Ammon's horn (tissue), 1 donor: ENCODE data around the gene CHN1.

Experiments used
- DNase-seq: peaks from one replicate; pipeline ENCODE4 v3.0.0-alpha.2; 2016; ENCODE audit warnings: low spot score

The CHN1 gene, protein sequence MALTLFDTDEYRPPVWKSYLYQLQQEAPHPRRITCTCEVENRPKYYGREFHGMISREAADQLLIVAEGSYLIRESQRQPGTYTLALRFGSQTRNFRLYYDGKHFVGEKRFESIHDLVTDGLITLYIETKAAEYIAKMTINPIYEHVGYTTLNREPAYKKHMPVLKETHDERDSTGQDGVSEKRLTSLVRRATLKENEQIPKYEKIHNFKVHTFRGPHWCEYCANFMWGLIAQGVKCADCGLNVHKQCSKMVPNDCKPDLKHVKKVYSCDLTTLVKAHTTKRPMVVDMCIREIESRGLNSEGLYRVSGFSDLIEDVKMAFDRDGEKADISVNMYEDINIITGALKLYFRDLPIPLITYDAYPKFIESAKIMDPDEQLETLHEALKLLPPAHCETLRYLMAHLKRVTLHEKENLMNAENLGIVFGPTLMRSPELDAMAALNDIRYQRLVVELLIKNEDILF

DNA sequence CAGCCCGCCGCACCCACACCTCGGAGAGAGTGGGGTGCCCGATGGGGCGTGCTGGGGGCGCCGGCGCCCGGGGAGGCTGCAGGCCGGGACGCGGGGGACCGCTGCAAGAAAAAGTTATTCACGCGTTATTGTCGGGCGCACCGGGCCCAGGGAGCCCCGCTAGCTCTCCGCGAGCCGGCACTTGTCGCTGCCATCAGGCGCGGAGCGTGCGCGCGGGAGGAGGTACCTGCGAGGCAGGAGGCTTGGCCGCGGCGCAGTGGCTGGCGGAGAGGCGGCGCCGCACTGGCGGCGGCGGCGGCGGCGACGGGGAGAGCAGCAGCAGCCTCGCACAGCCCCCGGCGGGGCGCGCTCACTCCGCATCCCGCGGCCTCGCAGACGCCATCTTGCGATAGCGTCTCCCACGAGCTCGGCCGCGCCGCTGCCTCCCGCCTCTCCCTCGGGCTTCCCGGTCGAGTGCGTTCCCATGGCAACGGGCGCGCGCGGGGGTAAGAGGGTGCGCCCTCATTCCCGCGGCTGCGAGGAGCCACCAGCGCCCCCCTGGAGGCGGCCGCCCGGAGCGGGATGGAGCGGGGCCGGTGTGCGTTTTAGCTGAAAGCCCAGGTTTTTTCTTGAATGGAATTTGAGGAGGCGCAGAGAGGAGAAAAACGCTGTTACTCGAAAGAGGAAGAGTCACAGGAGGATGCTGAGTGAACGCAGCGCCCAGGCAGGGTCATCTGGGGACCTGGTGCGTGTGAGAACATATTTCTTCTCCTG, at the start of gene CHN1:
Gene CHN1, minus strand, starts transcription at position 402 of the 753 bp plus-strand sequence. CDS start 469 bp downstream, outside the sequence.
- peak; percentile 91 for DNase-seq

DNA sequence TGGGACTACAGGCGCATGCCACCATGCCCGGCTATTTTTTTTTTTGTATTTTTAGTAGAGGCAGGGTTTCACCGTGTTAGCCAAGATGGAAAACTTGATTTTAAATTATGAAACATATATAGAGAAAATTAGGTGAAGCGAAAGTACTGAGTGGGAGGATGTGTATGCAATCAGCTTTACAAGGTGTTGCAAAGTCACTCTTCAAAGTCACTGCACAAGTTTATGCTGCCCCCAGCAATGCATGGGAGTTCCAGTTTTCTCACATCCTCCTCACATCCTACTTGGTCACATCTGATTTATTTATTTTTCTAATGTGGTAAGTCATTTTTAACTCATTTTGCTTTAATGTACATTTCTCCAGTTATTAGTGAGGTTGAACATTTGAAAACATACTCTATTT, 49.2 kb upstream of the CHN1 start:
- DNase-seq: no peak

DNA sequence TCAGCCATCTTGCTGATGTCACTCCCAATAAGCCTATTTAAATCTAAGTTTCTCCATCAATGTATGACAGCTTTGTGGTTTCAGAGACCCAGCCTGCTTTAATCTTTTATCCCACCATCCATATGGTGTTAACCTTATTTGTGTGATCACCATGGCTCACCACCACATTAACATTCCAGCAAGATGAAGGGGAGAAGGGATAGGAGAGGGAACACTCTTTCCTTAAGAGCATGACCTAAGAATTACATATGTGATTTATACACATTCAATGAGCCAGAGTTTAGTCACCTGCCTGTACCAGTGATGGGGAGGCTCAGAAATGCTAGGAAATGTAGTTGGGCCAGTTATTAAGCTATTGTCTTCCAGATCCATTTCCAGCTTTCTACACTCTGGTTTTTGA, 44.5 kb upstream of the CHN1 start:
- DNase-seq: no peak

DNA sequence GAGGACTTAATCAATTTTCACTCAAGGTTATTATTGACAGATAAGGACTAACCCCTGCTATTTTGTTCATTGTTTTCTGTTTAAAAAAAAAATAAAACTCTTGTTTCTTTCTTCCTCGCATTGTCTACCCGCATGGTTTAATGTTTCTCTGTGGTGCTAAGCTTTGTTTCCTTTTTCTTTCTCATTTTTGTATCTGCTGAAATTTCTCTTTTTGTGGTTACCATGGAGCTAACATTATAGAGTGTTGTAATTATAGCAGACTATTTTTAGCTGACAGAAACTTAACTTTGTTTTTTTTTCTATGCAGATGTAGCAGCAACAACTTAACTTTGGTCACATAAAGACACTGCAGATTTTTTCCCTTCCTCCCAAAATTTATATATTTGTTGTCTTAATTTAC, 43.1 kb upstream of the CHN1 start:
- no peak for DNase-seq

DNA sequence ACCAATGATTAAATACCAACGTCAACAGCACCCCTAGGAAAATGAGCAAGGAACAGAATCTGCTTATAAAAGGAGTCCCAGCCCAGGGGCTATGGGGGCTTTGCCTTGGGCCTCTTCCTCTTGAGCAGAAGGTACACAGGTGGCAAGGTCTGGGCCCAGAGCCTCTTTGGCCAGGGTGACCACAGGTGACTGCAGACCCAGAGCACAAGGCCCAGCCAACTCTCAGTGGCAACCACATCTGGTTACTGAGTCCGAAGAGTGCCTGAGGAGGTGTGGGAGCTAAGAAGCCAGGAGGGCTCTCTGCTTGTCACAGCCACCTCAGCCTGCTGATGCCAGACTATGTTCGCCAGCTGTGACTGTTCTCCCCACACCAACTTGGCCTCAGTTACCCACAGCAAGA, 34.3 kb upstream of the CHN1 start:
- no peak for DNase-seq

DNA sequence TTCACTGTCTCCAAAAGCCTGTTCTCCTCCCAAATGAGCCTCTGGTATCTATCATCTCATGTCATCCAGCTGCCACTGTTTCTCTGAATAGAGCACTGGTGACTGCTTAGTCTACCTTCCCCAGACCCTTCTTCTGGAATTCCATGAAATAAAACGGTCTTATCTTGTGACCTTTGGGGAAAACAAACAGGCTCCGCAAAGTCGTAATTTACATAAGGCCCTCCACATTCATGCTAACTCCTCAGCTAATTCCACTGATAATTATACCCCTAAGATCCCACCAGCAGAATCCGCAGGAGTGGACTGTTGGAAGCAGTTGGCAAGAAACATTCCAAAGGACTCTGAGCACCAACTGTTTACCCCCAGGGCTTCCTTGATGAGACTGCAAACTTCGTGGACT, 33.9 kb upstream of the CHN1 start:
- DNase-seq: no peak

DNA sequence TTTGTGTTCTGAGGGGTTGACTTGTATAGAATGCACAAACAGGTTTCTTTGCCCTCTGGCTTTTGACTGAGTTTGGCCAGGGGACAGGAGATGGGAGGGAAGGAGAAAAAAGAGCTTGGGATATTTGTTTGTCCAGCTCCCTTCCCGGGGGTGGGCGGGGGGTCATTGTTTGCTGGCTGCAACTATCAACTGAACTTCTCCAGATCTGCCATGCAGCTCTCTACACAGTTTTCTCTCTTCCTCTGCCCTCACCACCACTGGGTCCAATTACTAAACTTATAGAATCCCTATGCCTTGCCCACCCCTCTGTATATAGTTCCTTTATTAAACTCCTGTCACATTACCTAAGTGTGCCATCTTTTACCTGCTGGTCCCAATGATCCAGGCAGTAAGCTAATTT, 32.8 kb upstream of the CHN1 start:
- DNase-seq: no peak

DNA sequence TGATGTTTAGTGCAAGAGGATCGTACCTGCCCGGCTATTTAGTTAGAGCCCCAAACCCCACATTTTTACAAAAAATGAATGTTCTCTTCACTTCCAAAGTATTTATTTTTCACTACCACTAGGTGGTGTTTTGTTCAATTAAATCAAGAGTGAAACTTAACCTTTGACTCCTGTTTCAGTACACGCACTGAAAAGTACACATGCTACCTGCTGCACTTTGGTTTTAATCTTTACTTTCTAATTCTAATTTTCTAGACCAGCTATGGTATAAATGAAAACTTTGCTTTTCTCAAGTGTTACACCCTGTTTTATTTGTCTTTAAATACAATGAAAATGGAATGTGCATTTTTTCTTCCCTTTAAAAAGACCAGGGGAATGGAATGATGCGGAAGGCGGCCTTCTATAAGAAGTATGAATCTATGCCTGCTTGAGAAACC, 31.4 kb upstream of the CHN1 start:
- DNase-seq: peak; percentile 7

DNA sequence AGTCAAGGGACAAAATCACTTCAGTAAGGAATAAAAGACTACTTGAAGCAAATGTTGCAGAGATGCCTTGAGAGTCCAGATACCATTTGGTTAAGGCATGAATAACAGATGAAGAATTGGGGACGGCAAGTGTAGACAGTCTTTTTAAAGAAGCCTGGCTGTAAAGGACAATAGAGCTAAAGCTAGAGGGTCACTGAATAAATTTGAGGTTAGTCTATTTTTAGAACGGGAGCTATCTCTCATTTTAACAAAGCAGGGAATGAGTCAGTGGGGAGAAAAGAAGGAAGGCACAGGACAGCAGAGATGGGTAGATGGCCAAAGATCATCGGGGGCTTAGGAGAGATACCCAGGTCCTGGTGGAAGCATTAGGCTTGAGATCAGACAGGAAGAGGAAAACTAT, 30.6 kb upstream of the CHN1 start:
- no peak for DNase-seq

DNA sequence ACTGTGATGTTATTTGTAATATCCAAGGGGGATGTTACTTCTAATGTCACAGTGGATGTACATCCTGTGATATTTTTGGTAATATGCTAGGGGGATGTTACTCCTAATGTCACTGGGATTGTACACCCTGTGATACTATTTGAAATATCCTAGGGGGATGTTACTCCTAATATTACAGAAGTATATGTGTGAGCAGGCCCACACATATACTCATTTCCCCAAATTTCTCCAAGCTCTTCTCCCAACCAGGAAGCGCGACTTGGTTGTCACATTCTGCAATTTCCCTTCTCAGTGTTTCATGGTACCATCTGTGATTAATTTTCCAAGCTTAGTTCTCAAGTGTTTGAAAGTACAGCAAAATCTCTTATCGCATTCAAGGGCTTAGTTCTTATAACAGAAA, 29.5 kb upstream of the CHN1 start:
- DNase-seq: no peak

DNA sequence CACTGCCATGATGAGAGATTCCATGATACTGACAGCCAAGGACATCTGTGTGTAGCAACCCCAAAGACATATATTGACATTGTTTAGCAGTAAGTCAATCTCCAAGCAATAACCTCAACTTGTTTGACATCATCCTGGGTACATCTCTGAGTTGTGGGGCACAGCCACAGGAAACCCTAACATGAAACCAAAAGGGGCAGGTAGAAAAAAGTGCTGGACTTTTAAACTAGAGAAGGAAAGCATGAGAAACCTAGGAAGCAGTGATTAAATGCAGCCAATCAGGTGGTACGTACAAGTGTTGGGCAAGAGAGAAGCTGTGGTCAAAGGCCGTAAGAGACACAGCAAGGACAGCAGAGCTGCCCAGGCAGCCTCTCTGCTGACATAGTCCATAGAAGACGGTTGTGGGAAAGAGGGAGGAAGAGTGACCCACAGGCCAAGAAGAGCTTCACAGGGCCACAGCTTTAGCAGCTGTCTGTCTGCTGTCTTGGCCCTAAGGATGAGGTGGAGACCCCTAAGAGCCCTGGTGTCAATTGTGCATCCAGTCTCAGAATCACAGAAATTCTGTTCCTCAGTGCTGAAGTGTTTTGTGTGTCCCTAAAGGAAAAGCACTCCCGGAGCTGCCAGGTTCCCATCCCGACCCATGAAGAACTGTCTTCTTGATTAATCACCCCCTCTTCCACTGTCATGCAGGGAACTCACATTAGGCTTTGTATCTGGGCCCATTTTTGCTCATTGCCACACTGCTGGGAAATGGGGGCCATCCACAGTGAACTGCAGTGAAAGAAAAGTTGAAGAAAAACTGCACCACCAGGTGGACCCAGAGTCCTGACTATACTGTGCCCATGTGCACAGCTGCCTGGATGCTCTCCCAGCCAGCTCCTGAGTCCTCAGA, 25.4 kb upstream of the CHN1 start:
- no peak for DNase-seq

DNA sequence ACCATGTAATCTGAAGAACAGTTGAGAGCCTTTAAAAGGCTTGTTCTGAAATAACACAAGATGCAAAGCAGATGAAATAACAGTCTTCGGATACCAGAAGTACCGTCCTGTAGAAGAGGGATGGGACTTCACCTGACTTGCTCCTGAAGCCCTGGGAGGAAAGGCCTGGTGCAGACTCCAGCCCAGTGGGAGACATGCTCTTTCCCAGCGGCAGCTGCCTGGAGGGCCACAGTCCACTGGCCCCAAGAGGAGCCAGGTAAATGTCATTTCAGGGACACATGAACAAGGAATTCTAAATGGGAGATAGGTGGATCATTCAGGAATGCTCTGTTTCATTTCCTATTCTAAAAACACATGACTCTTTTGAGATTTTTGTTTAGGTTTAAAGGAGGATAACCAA, 22.6 kb upstream of the CHN1 start:
- DNase-seq: no peak

DNA sequence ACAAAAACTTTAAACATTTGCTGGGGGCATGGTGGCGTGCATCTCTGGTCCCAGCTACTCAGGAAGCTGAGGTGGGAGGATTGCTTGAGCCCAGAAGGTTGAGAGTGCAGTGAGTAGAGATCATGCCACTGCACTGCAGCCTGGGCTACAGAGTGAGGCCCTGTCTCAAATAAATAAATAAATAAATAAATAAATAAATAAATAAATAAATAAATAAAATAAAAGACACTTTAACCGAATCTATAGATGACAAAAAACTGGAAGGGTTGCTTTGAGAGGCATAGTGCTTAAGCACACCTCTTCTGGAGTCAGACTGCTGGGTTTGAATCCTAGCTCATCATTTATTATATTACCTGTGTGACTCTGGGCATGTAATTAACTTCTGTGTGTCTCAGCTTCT, 21.2 kb upstream of the CHN1 start:
- DNase-seq: no peak

DNA sequence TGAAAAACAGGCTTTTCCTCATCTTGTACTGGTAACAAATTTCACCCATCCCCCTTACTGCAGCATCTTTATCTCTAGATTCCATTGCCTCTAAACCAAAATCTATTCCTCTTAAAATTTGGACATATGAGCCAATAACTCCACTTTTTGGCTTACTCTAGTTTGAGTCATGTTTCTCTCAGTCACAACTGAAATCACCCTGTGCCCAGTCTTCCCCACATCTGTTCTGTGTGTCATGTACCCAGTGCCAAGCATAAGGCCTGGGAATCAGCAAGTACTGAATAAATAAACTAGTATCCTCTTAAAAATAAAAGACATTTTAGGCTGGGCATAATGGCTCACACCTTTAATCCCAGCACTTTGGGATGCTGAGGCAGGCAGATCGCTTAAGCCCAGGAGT, 20.8 kb upstream of the CHN1 start:
- DNase-seq: no peak

DNA sequence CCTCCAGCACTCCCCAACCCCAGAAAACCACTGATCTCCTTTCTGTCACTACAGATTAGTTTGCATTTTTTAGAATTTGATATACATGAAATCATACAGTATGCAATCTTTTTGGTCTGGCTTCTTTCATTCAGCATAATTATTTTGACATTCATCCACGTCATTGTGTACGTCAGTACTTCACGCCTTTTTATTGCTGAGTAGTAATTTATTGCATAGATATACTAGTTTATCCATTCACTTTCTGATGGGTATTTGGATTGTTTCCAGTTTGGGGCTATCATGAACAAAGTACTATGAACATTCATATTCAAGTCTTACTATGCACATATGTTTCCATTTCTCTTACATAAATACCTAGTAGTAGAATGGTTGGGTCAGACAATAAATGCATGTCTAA, 20.1 kb upstream of the CHN1 start:
- no peak for DNase-seq

DNA sequence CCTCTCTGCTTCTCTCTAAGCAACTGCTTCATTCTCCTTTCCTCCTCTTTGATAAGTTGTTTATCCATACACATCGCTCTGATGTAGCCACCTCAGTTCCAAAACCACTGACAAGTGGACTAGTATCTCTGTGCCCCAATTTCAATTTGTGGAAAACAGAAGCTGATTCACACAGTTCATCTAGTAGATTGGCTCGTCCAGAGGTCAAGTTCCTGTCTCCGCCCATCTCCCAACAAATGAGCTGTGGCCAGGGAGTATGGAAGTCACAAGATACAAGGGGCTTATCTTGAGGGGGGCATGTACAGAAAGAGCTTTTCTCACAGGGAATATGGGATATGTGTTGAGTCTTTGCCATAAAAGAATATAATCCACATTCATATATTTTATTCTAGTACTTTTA, 17.7 kb upstream of the CHN1 start:
- DNase-seq: no peak

DNA sequence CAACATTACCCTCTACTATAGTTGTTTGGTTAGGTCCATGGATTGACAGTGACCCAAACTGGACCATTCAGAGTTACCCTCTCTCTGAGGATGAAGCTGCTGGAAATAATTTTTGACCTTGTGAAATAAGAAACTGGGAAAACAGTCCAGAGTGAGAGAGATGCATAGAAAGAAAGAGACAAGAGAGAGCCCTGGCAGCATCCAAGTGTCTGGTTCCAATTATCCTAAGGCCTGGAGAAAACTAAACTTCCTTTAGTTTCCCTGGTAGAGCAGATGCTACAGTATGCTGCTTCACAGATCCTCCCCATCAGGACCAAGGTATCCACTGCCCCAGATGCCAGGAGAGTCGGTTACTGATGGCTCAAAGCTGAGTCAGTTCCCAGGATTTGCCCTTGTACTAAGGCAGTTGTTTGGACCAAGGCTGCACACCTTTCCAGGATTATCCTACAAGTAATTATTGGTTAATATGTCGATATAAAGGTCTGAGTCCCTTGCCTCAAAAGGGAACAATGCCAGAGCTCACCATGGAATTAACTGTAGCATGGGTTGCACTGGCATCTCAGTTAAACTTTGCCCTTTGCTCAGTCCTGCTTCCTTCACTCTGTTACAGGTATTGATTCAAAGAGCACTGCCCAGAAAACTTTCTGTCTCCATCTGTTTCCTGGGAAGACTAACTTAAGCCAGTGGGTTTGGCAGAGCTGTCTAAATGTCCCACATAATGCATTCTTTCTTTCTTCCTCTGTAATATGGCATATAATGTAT, 14.6 kb upstream of the CHN1 start:
- DNase-seq: no peak

DNA sequence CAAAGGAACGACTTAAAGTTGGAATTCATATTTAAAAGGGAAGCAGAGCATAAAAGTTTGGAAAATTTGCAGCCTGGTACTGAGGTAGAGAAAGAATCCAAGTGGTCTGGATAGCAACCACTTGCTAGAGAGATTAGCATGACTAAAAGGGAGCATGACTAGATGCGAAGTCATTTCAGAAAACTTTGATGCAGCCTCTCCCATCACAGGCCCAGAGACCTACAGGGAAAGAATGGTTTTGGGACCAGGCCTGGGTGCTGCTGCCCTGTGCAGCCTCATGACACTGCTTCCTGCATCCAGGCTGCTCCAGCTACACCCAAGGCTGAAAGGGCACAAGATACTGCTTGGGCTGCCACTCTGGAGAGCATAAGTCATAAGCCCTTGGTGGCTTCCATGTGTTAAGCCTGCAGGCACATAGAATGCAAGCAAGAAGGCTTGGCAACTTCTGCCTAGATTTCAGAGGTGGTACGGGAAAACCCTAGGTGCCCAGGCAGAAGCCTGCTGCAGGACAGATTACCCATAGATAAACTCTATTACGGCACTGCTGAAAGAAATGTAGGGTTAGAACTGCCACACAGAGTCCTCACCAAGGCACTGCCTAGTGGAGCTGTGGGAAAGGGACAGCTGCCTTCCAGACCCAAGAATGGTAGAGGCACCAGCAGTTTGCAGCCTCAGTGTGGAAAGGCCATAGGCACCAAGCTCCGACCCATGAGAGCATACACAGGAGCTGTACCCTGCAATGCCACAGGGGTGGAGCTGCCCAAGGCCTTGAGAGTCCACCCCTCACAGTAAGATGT, 12.6 kb upstream of the CHN1 start:
- DNase-seq: no peak

DNA sequence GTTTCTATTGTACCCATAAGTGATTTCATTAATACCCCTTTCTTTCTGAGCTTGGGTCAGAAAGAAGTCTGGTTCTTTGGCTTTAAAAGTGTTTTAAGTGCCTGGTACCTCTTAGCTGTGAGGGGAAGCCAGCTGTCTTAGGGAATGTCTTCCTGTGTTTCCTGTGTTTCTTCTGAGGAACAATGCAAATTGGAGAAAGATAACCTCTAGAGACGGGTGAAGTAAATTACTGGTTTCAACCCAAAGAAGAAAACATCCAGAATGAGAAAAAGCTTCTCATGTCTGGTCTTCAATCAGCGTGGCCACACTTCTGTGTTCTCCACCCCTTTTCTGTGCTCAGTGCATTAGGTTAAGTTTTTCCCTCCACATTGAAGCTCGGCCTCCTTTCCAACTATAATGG, 10.2 kb upstream of the CHN1 start:
- DNase-seq: no peak

DNA sequence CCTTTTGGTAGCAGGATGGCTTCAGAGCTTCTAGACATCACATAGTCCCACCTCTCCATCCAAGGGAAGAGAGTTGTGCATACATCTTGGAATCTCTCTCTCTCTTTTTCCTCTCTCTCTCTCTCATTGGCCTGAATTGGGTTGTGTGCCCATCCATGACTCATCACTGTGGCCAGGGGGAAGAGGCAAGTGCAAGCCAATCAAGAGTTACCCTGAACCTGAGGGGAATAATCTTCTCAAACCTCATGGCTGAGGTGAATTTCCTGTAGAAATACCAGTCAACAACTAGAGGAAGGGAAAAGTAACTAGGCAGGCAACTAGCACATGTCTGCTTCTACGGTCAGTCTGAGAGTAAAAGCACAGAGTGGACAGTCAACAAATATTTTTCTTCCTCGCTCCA, 7.3 kb upstream of the CHN1 start:
- no peak for DNase-seq

DNA sequence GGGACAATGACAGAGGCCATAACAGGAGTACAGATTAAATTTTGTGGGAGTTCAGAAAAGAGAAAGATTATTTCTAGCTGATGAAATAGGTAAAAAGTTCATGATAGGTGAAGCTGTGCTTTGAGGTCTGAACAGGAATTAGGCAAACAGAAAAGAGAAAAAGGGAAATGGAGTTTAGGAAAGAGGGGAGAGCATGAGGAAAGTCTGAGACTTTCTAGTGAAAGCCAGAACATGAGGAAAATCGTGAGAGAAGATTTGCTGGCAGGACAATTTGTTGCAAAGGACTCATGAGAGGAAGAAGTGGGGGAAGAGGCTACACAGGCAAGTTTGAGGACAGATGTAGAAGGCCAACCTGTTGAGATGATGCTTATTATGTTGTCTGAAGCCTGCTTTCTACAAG, 6.3 kb upstream of the CHN1 start:
- DNase-seq: no peak
